Ascending aorta (tissue), 2 donors: ENCODE data around the gene SLC11A1. TPM values are rescaled to one million over a fixed set of nuclear protein-coding genes. Genes with fewer than 3 reads are reported as not detected.

Experiments
- DNase-seq, 2 donors: peaks; one replicate each; pipeline ENCODE4 v3.0.0-alpha.2; 2019; ENCODE audit warnings: low spot score in 2 of 2
- H3K27ac ChIP-seq, 2 donors: fragments of 200-600 bp; sonication (generic); one replicate each; pipeline ENCODE4 v1.5.1; 2016 to 2017; ENCODE audit warnings: mild to moderate bottlenecking in 1 of 2
- H3K27me3 ChIP-seq: fragments of 200-600 bp; sonication (generic); one replicate; pipeline ENCODE4 v1.5.1; 2017
- H3K36me3 ChIP-seq, 2 donors: fragments of 200-600 bp; sonication (generic); one replicate each; pipeline ENCODE4 v1.5.1; 2016
- H3K4me1 ChIP-seq, 2 donors: fragments of 200-600 bp; sonication (generic); one replicate each; pipeline ENCODE4 v1.5.1; 2016 to 2017; ENCODE audit warnings: mild to moderate bottlenecking in 1 of 2
- H3K4me3 ChIP-seq, 2 donors: fragments of 200-600 bp; sonication (generic); one replicate each; pipeline ENCODE4 v1.5.1; 2016 to 2017; ENCODE audit warnings: mild to moderate bottlenecking in 1 of 2
- H3K9me3 ChIP-seq, 2 donors: fragments of 200-600 bp; sonication (generic); one replicate each; pipeline ENCODE4 v1.5.1; 2016
- intact Hi-C: fragments of 100-400 bp; cut with DNase I; formaldehyde crosslinking; loops from one replicate; pipeline ENCODE4 v1.15.1; 2023
- total RNA-seq: library from RNA; depleted of rRNA; stranded (reverse); fragments of >200 nt; gene quantifications from one replicate; pipeline ENCODE4 v1.1.0, GENCODE V29; 2016
- TF ChIP-seq, protein P1 (sequence below), 3 experiments: fragments of 200-600 bp in 2 of 3; fragments of 450-650 bp in 1 of 3; sonication (generic) in 2 of 3; IDR thresholded peaks; one replicate each; pipeline ENCODE4 v1.5.1; 2016 to 2019; ENCODE audit warnings: antibody characterized with exemption in 3 of 3, mild to moderate bottlenecking in 1 of 3, moderate library complexity in 1 of 3

The SLC11A1 gene
- total RNA-seq, 1 donor from 2014 or later: 16.4 TPM

DNA sequence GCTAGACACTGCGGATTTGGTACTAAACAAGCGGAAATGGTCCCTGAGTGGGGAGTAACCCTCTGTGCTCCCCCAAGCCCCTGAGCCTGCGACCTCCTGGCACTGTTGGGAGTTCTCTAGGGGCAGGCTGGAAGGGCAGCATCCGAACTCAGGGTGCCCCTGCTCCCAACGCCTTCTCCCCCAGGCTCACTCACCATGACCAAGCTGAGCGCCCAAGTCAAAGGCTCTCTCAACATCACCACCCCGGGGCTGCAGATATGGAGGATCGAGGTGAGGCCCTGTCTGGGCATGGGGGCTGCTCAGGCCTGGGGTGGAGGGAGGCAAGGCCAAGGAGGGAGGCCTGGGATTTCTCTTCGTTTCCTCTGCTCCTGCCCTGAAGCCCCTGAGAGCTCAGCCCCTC lies 41.5 kb downstream of the SLC11A1 start:
- Histone ChIP-seq H3K4me3 (no peak overlapping the region), H3K9me3 (no peaks in the 10 kb centered on the region), H3K4me1 (no peaks in the 10 kb centered on the region), H3K27ac (no peak overlapping the region), H3K36me3 (no peaks in the 10 kb centered on the region), H3K27me3 (no peaks in the 10 kb centered on the region)
- TF ChIP-seq, protein P1, sequence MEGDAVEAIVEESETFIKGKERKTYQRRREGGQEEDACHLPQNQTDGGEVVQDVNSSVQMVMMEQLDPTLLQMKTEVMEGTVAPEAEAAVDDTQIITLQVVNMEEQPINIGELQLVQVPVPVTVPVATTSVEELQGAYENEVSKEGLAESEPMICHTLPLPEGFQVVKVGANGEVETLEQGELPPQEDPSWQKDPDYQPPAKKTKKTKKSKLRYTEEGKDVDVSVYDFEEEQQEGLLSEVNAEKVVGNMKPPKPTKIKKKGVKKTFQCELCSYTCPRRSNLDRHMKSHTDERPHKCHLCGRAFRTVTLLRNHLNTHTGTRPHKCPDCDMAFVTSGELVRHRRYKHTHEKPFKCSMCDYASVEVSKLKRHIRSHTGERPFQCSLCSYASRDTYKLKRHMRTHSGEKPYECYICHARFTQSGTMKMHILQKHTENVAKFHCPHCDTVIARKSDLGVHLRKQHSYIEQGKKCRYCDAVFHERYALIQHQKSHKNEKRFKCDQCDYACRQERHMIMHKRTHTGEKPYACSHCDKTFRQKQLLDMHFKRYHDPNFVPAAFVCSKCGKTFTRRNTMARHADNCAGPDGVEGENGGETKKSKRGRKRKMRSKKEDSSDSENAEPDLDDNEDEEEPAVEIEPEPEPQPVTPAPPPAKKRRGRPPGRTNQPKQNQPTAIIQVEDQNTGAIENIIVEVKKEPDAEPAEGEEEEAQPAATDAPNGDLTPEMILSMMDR (IDR thresholded peaks at IDR 0.05): no peak
- DNase-seq: no peak
- intact Hi-C loops: no loop called here

- H3K27ac ChIP-seq: no peak overlapping the region
- H3K4me3 ChIP-seq: no peak overlapping the region
- no peak for DNase-seq
- no peaks in the 10 kb centered on the region for H3K4me1 ChIP-seq
- H3K36me3 ChIP-seq: no peaks in the 10 kb centered on the region
- no peaks in the 10 kb centered on the region for H3K27me3 ChIP-seq
- no peaks in the 10 kb centered on the region for H3K9me3 ChIP-seq
- intact Hi-C loops: no loop called here
- TF ChIP-seq, protein P1 (IDR thresholded peaks at IDR 0.05): no peak
These were observed 43.5 kb downstream of the SLC11A1 start for GRCh38 chr2:218425531-218425930.

- no peaks in the 10 kb centered on the region for H3K36me3 ChIP-seq
- no peak for DNase-seq
- intact Hi-C loops: no loop called here
- no peaks in the 10 kb centered on the region for H3K4me1 ChIP-seq
- no peaks in the 10 kb centered on the region for H3K9me3 ChIP-seq
- no peak overlapping the region for H3K27ac ChIP-seq
- no peaks in the 10 kb centered on the region for H3K27me3 ChIP-seq
- no peak overlapping the region for H3K4me3 ChIP-seq
- TF ChIP-seq, protein P1 (IDR thresholded peaks at IDR 0.05): no peak
These were observed 45.7 kb downstream of the SLC11A1 start for GRCh38 chr2:218427741-218428140.

DNA sequence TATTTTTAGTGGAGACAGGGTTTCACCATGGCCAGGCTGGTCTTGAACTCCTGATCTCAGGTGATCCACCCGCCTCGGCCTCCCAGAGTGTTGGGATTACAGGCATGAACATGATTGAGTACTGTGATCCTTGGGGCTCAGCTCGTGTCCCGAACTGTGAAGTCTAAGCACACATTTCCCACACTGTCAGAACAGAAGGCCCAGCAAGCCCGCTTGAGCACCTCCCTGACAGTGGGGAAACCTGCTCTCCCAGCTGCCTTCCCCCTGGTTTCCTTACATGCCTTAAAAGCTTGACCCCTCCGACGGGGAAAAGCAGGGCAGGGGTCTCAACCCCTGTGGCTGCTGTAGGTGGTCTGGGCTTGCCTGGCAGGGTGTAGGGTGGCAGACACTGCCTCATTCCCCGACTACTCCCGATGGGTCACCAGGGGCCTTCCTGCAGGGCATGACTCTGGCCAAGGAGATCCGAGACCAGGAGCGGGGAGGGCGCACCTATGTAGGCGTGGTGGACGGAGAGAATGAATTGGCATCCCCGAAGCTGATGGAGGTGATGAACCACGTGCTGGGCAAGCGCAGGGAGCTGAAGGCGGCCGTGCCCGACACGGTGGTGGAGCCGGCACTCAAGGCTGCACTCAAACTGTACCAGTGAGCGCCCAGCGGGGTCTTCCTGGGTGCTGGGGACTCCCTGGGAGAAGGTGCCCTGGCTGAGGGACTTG lies 46.9 kb downstream of the SLC11A1 start:
- DNase-seq: no peak
- H3K27ac ChIP-seq: no peak overlapping the region
- TF ChIP-seq, protein P1 (IDR thresholded peaks at IDR 0.05): no peak
- intact Hi-C loops: no loop called here
- H3K4me1 ChIP-seq: no peaks in the 10 kb centered on the region
- no peaks in the 10 kb centered on the region for H3K36me3 ChIP-seq
- no peaks in the 10 kb centered on the region for H3K27me3 ChIP-seq
- H3K9me3 ChIP-seq: no peaks in the 10 kb centered on the region
- no peak overlapping the region for H3K4me3 ChIP-seq

DNA sequence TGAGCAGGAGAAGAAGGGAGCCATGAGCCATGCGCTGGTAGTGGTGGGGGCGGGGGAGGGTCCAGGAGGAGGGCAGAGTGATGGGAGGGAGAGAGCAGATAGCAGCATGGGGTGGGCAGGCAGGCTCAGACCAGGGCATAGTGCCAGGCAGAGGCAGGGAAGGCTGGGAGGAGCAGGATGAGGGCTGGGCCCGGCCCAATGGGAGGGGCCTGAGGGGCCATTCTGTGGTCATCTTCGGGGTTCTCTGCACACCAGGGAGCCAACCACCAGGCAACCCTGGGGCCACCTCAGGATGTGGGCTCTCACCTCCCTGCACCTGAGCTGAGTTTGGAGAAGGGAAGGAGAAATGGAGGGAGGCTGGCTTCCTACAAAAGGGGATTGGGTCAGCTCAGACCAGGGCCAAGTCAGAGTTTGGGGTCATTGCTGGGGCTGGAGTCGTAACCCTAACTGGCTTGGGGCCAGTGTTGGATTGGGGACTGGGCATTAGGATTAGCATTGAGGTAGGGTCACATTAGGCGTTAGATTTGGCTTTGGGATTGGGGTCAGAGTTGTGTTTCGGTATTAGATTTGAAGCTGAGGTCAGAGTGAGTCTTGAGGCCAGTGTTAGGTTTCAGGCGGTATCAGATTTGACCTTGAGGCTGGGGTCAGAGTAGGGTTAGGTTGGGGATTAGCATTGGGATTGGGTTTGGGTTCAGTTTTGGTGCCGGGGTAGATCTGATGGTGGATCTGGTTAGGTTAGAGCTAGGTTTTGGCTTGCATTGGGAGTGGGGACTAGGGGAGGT lies 48.0 kb downstream of the SLC11A1 start:
- no peak overlapping the region for H3K27ac ChIP-seq
- no peak overlapping the region for H3K4me3 ChIP-seq
- H3K36me3 ChIP-seq: no peaks in the 10 kb centered on the region
- no peaks in the 10 kb centered on the region for H3K4me1 ChIP-seq
- no peaks in the 10 kb centered on the region for H3K27me3 ChIP-seq
- intact Hi-C loops: no loop called here
- no peak for DNase-seq
- TF ChIP-seq, protein P1 (IDR thresholded peaks at IDR 0.05): no peak
- H3K9me3 ChIP-seq: no peaks in the 10 kb centered on the region
